NCI-H774 (cell line): ENCODE measurements around the gene MARCKSL1.

ENCODE experiments used
- DNase-seq: peaks from one replicate; lab custom pipeline; 2025; lab: John Stamatoyannopoulos, UW

The MARCKSL1 gene

DNA sequence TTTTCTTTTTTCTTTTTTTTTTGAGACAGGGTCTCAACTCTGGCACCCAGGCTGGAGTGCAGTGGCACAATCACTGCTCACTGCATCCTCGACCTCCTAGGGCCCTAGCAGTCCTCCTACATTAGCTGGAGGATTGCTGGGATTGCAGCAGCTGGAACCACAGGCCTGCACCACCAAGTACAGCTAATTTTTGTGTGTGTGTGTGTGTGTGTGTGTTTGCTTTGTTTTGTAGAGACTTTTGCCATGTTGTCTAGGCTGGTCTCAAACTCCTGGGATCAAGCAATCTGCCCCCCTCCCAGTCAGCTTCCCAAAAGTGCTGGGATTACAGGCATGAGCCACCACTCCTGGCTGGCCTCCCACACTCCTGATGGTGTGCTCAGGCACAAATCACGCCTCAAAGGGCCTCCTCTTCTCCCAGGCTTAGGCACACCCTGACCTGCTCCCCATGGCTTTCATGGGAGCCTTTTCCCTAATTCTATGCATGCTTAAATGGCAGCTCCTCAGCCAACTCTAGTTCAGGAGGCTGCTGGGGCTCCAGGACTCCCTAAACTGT lies 16.9 kb upstream of the MARCKSL1 start:
- DNase-seq, result no peak

DNA sequence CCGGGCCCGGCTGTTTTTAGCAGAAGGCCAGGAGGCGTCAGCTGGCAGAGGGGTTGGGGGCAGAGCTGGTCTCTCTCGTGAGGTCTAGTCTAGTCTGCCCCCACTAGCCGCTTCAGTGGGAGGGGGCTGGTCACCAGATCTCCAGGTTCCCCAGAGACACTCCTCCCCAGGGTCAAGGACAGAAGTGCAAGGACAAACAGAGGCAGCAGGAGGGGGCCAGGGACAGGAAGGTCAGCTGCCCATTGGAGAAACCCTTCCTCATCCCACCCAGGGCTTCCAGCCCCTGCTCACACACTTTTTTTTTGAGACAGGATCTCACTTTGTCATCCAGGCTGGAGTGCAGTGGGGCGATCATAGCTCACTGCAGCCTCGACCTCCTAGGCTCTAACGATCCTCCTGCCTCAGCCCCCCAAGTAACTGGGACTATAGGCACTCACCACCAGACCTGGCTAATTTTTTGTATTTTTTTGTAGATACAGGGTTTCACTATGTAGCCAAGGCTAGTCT lies 16.3 kb upstream of the MARCKSL1 start:
- DNase-seq, result no peak

DNA sequence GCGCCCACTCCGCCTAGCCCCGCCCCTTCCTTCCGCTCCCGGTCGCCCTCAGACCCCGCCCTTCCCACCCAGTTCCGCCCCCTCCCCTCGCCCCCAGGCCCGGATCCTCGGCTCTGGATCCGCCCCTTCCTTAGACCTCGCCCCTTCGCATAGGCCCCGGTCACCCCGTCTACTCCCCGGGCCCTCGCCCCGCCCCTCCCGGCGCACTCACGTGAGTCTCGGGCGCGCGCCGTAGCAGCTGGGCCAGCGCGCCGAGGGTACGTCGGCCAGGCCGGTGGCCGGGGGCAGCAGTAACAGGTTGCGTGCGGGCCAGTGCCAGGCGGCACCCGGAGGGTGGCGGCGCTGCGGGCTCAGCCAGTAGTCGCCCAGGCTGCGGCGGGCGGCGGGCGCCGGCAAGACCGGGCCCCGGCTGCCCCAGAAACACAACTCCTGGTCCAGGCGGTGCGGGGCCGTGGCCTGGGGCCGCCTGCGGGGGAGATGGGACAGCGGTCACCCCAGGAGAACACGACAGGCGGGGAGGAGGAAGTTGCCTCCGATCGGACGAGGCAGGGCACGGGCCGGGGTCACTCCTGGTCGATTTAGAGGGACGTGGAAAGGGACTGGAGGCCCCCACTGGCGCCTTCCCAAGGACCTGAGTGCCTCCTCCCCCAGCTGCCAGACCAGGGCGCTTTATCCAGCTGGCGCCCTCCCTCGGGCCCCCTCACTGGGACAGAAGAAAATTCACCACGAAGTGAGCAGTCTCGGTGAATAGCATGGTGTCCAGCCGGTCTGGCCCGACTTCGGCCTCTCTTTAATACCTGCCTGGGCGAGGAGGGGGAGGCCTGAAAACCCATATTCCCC lies 15.6 kb upstream of the MARCKSL1 start:
- peak; percentile 99 for DNase-seq

DNA sequence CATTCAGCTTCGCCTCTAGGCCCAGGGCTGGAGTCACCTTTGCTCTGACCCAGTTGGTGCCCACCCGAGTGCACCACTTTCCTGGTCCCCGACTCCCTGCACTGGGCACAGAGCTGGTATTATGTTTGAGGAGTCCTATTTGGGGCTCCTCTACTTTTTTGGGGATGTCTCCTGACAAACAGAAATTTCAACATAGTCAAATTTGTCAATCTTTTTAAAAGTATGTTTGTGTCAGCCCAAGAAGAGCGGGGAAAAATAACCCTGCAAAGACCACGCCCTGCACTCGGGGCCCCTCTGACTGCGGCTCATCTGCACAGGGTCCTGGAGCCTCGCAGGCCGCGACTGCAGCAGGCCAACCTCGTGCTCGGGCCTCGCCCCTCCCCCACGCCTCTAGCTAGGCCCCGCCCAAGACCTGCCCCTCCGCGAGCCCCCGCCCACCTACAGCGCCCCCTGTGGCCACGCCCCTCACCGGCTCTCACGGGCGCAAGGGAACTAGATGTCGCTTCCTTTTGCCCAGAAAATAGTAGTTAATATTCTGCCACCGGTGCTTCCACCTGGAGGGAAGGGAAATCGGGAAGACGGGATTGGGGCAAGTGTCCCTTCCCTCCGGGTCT lies 14.9 kb upstream of the MARCKSL1 start:
- DNase-seq, result peak; percentile 94

DNA sequence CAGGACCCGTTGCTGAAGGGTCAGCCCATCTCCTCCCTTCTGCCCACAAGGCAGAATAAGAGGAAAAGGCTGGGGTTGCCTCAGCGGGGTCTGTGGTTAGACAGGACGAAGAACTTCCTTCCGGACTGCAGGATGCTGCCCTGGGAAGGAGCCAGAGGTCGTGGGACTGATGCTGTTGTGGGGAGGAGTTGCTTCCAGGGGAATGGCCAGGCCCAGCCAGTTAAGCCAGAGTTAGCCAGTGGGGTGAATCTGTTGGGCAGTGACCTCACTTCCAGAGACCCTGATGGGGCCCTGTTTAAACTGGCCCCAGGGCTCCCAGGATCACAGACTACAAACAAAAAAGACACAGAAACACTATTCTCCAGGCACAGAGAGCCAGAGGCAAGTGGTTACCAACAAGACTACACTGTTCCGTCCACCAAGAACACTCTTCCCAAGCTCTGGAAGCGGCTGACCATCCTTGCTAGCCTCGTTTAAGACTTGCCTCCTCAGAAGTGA lies 13.2 kb upstream of the MARCKSL1 start:
- no peak for DNase-seq

DNA sequence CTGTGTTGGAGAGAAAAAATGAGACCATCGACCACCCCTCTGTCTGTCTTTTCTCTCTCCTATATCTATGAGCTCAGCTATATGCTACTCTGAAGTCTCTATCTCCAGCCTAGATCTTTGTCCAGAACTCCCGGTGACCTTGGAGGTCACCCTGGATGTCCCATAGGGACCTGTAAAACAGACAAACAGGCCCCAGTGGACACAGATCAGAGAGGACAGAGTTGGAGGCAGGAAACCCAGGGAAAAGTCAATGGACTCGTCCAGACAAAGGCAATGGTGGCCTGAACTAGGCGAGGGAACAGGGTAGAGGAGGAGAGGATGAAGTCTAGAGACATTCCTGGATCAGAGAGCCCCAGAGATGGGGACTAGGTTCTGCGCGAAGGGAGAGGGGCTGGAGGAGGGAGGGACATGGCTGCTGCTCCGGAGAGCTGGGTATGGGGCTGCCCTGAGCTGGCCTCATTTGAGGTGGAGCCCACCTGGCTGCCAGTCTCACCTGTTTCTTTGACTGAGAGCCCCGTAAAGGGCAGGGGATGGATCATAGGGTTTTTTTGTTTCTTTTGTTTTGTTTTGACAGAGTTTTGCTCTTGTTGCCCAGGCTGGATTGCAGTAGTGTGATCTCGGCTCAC lies 10.6 kb upstream of the MARCKSL1 start:
- DNase-seq, result no peak

DNA sequence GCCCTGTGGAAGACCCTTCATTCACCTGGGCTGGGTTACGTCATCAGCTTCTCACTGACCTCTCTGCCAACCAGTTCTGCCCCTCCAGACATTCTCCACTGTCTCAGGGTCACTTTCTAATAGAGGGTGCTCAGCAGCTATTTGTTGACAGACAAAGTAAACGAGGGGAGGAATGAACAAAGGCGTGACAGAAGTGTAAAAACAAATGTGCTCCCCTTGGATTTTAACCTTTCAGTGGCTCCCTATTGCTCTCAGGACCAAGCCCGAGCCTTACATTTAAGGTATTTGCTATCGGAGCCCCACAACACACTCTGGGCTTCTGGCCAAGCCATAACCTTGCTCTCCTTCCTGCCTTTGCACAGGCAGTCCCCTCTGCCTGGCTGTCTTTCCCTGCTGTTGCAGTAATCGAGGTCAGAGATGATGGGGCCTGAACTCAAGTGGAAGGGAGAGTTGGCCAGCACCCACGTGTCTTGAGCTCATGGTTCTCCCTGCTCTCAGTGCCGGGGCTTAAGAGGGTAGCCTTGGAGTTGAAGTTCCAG lies 9.3 kb upstream of the MARCKSL1 start:
- DNase-seq, result no peak

DNA sequence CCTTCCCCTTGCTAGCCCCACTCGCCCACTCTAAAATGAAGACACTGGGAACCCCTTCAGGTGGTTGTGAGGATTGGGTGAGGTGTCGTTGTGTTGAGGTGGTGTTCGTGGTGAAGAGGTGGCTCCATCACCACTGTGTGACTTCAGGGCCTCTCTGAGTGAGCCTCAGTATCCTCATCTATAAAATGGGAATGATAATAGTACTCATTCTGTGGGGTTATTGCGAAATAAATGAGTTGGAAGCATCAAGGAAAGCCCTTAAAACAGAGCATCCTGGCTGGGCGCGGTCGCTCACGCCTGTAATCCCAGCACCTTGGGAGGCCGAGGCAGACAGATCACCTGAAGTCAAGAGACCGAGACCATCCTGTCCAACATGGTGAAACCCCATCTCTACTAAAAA lies 6.7 kb upstream of the MARCKSL1 start:
- no peak for DNase-seq

DNA sequence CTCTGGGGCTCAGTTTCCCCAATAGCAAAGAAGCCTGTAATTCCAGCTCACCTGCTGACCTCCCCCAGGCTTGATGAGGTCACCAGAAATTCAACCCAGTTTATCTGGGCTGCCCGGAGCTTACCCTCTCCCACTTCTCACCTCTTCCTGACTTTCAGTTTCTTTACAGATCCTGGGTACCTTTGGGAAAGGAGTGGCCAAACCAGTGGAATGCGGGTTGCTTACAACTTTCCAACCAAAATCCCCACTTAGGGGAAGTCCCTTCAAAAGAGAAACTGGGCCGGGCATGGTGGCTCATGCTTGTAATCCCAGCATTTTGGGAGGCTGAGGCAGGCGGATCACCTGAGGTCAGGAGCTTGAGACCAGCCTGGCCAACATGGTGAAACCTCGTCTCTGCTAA lies 5.9 kb upstream of the MARCKSL1 start:
- no peak for DNase-seq

DNA sequence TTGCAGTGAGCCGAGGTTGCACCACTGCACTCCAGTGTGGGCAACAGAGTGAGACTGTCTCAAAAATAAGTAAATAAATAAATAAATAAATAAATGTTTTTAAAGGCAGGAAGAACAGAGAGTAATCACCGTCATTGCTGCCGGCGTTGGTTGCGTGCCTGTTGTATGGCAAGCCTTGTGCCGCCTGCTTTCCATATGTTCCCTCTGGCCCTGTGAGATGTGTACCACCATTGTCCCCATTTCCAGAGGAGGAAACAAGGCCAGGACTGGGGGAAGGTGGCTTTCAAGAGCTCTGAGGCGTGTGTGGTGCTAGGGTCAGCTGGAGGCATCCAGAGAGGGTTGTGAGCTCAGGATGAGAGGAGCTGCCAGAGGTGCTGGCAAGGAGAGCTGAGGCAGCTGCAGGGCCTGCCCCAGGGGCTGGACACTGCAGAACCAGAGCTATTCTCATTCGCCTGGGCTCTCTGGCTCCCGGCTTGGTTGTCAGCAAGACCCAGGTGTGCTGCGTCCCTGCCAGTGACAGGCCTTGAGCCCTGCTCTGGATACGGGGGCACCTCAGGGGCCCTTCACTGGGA lies 5.2 kb upstream of the MARCKSL1 start:
- no peak for DNase-seq

DNA sequence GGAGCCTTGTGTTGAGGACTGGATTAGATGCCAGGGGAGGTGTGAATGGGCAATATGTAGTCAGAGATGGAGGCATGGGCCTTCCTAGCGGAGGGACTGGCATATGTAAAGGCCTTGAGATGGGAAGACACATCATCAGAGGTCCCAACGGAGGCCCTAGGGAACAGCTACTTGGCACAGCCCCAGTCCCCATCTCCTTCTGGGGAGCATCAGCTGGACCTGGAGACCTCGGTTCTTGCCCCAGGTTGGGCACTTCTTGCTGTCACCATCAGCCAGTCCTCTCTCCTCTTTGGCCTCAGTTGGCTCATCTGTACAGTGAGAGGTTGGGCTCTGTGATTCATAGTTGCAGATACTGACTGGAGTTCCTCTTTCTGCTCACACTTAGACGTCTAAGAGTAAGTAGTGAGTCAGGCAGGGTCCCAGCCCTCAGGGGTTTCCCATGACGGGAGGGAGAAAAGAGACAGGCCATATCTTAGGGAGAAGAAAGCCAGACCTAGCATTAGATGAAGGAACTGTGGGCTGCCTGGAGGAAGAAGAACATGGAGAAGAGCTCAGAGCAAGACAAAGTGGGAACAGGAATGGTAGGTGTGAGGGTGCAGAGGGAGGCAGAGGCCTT lies 3.4 kb upstream of the MARCKSL1 start:
- no peak for DNase-seq

DNA sequence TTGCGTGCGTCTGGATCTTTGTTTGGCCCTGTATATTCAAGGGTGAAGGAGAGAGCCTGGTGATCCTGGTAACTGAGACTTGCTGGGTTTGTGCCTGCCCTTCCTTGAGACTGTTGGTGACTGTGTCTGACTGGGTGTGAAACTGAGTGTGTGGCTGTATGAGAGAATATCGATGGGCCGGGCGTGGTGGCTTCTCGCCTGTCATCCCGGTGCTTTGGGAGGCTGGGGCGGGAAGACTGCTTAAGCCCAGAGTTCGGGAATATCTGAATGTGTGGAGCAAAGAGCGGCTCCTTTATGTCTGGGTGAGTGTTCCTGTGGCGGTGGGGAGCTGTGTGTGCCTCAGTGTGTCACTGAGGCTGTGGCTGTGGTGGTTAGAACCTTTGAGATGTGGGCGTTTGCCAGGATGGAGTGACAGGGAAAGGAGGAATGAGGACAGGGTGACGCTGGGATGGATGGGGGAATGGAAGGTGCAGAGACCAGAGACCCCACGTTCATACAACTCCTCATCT lies 2.7 kb upstream of the MARCKSL1 start:
- no peak for DNase-seq

DNA sequence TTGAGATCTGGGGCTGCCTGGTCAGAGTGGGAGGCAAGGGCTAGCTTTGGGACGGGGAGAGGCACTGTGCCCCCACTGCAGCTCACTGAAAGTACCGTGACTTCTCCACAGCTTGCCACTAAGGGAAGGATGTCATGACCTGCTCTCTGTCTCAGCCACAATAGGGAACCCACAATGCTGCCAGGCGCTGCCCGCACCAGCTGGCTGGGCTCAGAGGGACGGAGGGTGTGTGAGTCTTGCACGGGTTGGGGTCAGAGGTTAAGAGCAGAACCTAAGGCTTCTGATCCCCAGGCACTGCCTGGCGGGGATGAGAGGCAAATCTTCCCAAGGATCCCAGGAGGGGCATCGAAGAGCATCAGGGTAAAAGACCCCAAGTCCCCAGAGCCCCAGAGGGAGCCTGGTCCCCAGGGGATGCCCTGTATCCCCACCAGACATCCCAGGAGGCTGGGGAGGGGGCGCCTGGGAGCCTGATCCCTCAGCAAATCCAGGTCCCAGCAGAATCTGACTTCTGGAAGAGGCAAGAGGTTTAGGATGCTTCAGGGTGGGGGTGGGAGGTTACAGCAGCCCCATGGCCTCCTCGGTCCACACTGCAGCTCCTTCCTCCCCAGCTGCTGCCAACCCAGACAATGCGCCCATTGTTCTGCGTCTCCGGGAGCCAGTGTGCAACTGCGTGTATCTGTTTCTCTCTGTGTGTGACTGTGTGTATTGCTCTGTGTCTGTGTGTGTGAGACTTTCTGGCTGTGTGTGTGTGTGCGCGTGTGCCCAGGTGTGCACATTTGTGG lies 2.0 kb upstream of the MARCKSL1 start:
- DNase-seq, result no peak

DNA sequence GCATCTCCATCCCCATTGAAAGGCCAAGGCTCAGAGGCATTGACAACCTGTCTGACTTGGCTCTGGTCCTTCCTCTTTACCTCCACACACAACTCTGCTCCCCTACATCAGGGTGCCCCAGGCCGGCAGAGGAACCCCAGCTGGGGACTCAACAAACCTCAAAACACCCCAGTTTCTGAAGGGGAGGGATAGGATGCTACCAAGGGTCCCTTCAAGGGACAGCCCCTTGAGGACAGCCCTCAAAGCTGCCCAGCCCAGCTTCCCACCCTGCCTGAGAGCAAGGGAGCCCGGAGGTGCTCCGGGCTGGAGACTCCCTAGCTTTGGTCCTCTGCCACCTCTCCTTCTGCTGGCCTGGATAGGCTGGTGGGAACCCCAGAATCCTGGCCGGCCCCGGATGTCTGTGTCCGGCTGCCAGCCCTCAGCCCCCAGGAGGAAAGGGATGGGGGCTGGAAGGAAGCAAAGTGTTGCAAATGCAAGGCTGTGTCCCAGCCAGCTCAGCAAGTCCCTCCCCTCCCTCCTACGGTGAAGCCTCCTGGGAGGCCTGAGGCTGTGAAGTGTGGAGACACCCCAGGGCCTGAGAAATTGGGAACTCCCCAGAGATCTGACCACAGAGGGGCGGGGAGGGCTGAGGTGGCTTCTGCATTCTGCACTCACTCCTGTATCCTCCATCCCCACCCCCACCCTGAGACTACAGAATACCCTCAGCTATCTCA lies 1.1 kb upstream of the MARCKSL1 start:
- no peak for DNase-seq

DNA sequence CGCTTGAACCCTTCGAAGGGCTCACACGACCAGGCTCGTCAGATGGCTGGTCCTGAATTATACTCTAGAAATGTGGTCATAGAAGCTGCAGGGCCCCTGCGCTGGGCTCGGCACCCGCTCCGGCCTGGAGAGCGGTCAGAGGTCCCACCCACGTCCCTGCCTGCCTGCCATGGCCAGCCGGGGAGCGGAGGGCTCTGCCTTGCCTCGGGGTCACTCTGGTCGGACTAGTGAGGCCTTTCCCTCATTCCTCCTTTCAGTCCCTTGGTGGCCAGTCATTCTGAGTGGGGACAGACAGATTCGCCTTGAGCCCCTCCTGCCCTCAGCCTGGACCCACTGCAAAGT lies 529 bp upstream of the MARCKSL1 start:
- DNase-seq, result no peak

DNA sequence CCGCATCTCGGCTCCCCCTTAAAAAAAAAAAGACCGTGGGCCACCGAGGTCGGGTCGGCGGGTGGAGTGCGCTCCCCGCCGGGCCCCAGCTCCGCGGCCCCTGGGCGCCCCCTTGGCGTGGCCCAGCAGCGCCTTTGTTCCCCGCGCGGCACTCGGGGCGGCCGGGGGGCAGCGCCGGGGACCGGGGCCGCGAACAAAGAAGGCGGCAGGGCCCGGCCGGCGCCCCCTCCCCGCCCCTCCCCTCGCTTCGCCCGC lies 571 bp downstream of the MARCKSL1 start:
- no peak for DNase-seq

DNA sequence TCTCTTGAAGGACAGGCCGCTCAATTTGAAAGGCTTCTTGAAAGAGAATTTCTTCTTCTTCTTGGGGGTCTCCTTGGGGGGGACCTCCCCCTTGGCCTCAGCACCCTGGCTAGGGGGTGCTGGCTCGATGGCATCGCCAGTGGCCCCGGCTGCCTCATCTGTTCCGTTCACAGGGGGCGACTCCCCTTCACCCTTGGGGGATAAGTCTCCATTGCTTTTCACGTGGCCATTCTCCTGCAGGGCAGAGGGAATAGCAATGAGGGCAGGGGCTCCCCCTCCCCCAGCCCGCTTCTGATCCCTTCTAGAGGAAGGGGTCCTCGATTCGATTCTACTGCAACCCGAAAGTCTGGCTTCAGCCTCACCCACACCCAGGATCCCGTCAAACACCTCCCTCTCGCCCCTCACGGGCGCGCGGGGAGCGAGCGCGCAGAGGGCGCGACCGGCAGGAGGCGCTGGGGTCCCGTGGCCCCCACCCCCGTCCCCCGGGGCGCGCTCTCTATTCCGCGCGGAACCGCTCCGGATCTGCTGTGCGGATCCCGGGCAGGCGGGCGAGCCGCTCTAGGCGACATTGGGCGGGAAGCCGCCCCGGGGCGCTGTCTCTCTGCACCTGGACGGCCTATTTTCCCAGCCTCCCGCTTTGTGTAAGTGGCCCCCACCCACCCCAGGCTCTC lies 1.0 kb downstream of the MARCKSL1 start:
- DNase-seq, result peak; percentile 59

DNA sequence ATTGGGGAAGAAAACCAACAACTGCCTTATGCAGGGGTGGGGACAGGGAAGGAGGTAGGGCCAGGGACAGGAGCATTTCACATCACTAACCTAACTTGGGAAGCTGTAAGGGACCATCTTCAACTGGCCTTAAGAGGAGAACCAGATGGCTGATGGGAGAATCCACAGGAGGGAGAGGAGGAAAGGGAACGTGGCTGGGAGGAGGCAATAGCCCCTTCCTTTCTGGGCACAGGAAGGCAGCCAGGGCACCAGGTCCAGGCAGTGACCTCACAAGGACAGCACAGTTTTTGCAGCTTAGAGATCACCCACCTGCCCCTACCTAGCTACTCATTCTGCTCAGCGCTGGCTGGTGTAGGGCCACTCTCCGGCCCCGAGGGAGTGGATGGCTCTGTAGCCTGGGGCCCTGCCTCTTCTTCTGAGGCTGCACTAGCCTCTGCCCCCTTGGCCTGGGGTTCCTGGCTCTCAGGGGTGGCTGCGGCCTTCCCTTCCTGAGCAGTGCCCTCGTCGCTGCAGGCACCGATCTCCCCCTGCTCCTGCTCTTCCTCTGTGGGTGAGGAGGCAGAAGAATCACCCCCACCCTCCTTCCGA lies 1.7 kb downstream of the MARCKSL1 start:
- no peak for DNase-seq

DNA sequence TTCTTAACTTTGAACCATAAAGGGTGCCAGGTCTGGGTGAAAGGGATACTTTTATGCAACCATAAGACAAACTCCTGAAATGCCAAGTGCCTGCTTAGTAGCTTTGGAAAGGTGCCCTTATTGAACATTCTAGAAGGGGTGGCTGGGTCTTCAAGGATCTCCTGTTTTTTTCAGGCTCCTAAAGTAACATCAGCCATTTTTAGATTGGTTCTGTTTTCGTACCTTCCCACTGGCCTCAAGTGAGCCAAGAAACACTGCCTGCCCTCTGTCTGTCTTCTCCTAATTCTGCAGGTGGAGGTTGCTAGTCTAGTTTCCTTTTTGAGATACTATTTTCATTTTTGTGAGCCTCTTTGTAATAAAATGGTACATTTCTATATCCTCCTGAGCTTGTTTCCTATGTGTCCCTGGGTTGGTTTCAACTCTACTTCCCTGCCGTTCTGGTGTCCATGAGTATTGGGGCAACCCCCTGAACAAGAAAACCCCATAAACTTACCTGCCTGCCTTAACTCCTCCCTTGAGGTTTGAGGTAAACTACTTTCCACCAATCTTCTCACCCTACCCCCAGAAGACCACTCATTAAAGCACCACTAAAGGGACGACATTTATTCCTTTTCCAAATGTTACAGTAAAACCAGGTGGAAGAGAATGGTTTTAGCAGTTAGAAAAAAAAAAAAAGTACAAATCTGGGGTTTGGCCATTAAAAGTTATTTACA lies 2.6 kb downstream of the MARCKSL1 start:
- no peak for DNase-seq
